GM18517 (cell line): ENCODE data around the gene WDR86.

Experiments used
- ATAC-seq: cut with Tn5 transposase; IDR thresholded peaks from one replicate; pipeline ENCODE4 v1.9.1; 2021; ENCODE audit warnings: mild to moderate bottlenecking, moderate library complexity; ENCODE audit not compliant: unreplicated experiment

WDR86 gene

DNA sequence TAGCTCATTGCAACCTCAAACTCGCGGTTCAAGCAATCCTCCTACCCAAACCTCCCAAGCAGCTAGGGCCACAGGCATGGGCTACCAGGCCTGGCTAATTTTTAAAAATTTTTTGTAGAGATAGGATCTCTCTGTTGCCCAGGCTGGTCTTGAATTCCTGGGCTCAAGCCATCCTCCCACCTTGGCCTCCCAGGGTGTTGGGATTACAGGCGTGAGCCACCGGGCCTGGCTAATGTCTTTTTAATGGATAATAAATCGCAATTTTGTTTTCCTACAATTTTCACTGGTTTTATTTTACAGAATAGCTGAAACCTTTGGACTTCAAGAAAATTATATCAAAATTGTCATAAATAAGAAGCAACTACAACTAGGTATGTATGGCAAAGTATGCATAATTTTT, 57.3 kb downstream of the WDR86 start:
- no peak for ATAC-seq

DNA sequence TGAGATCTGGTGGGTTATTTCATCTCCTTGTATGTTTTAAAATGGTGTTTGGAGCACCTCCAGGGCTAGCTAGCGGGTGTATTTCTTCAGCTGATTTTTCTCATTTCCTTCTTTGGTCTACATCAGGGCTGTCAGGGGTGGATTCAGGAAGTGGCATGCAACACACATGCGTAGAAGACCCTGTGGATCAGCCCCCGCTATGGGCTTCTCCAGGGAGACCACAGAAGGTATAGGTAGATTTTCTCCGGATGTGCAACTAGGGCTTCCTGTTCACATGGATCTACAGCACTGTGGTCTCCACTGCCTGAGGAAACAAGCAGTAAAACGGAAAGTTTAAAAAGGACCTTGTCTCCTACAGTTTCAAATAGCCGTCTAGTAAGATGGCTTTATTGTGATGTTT, 57.9 kb downstream of the WDR86 start:
- ATAC-seq: no peak

DNA sequence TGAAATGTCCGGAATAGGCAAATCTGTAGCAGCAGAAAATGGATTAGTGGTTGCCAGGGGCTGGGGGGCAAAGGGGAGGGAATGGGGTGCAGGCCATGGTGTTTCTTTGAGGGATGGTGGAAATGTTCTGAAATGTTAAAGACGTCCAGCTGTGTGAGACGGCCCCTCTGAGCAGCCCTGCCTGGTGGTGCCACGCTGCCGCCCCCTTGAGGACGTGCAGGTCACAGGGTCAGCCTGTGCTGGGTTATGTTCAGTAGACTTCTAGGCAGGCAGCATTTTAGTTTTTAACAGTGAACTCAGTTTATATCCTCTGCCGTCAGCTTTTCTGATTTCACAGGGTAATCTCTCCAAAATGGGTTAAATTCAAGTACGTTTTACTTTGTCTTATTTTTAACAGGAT, 58.8 kb downstream of the WDR86 start:
- ATAC-seq: no peak

DNA sequence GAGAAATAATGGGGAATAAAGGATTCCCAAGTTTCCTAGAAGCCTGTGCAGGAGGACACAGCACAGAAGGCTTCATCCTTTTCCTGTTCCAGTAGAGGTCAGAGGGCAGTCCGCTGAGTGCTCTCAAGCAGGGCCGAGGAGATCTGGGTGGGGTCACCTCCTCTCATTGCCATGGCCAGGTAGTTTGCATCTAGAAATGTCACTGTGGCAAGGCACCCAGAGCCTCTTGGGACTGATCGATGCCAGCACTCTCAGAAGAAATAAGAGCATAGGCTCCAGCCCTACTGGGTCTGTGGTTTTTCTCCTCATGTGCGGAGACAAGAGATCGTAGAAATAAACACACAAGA, 60.4 kb downstream of the WDR86 start:
- peak; percentile 41 for ATAC-seq

DNA sequence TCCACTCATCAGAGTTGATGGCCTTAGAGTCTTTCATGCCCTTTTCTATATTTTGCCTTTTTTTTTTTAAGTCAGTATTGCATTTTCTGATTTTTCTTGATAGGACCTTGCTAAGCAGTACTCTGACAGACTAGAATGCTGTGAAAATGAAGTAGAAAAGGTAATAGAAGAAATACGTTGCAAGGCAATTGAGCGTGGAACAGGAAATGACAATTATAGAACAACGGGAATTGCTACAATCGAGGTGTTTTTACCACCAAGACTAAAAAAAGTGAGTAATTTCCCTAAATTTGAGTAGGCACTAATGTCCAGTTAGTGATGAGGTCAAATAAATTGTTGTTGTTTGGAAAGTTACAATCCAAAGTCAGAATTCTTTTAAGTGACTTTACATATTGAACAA, 60.9 kb downstream of the WDR86 start:
- no peak for ATAC-seq

DNA sequence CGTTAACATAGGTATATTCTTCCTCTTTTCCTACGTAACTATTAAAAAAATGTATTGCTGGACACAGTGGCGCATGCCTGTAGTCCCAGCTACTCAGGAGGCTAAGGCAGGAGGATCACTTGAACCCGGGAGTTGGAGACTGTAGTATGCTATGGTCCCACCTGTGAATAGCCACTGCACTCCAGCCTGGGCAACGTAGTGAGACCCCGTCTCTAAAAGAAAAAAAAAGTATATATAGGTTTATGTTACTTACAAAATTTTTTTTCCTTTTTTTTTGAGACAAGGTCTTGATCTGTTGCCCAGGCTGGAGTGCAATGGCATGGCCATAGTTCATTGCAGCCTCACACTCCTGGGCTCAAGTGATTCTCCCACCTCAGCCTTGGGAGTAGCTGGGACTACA, 62.6 kb downstream of the WDR86 start:
- ATAC-seq: no peak

DNA sequence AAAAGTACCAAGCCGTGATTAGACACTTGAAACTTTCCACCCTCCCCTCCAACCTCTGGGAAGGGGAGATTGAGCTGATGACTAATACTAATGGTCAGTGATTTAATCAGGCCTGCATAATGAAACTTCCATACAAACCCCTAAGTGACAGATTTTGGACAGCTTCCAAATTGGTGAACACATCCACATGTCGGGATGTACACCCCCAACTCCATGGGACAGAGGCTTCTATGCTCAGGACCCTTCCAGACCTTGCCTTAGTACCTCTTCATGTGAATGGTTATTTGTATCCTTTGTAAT, 63.4 kb downstream of the WDR86 start:
- no peak for ATAC-seq

DNA sequence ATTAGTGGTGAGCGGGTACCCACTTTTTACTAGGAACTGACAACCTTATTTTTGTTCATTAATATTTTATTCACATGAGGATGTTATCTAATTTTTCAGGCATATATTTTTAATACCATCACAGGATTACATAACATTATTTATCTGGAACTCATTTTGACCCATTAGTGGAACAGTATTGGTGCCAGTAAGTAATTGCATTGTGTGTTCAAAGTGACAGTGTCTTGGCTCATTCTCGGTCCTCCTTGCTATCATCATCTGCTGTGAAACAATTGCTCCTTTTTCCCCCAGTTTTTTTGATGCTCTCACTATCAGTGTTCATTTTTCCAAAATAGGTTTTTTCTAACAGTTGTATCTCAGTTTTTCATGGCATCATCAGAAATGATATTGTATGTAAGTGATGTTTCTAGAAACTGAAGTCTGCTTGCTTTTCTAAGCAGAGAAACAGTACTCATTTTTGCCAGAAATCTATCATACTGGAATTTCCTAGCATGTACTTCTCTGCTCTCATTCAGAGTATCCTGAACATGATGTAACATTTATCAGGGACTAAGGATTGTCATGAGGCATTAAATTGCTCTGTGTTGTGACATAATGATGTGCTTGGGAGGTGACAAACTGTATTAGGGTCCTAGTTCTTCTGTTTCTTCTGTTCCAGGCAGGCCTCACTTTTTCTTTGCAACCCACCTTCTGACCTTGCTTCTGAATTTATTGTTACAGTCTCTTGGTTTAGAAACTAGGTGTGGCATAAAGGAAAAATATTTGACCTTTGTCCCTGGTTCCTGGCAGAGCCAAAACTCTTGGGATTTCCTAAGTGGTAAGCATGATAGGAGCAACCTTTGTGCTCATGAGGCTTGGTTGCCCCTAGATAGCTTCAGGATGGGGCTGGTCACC, 64.0 kb downstream of the WDR86 start:
- no peak for ATAC-seq

DNA sequence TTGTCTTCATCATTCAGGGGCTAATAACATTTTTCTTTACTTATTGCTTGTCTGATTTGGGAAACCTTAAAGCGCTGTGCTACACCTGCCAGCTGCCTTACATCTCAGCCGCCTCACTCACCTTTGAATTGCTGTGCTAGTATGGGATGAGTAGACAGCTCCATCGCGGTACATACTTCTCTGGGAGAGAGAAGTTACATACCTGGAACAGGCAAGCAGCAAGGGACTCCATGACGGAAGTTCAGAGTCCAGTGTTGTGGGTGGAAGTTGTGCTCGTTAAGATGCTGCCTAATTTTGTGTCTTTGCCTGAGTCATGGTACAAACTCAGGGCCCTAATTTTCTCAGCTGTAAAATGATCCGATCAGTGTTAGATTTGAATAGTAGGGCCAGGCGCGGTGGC, 66.3 kb downstream of the WDR86 start:
- ATAC-seq: no peak

DNA sequence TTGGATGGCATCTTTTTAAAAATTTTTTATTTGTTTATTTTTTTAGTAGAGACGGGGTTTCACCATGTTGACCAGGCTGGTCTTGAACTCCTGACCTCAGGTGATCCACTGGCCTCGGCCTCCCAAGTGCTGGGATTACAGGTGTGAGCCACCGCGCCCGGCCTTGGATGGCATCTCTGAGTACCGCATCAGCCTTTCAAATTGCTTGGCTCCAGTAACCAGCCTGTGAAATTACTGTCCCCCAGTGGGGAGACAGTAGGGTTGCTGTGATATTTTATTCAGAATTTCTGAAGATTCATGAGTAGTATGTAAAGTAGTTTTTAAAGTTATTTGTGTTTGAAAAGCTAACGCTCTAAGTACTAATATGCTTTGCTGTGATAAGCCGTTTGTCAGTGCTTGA, 67.0 kb downstream of the WDR86 start:
- ATAC-seq: no peak

DNA sequence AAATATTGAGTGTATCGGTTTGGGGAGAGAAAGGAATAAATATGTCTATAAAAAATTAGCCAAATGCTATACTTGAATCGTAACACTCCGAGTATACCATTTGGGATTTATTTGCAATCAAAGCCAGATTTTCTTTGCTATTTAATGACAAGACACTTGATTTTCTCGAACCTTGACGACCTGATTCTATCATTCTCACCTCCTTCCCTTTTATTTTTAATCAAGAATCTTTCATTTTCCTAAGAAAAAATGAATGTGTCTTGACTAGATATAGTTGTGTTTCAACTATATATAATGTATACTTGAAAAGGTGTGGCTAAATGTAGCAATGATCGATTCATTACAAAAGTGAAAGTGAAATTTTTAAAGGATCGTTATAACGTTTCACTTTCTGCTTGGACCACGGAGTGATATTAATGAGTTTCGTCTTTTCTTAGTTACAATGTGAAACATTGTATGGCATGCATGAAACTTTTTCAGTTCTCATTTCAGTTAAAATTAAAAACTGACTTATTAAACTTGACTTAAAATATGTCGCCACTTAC, 67.7 kb downstream of the WDR86 start:
- peak; percentile 63 for ATAC-seq

DNA sequence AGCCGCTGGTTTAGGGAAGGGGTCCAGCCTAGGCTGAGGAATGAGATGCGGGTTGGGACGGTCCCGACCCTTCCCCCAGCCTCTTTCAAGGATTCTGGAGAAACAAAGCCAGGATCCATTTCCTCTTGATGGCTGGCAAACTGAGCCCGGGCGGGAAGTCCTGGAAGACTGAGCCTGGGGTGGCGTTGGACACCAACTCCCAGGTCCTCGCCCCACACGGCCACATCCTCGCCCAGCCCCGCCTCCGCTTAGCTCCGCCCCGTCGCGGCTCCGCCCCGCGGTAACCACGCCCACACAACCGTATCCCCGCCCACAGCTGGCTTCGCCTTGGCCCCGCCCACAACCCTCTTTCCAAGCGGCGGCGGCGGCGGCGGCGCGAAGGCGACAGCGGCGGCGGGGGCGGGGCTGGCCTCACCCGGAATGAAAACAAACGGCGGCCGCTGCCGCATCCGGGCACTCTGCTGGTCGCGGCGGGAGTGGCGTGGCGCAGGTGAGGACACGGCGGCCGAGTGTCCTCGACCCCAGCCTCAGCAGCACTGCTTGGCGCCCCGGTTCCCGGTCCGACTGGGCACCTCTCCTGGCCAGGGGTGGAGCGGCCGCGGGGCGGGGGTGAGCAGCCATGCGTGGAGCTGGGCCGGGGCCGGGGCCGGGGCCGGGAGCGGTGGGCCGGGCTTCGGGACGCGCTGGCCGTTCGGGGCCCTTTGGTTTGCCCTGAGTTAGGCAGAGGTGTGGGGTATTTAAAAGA, 68.3 kb downstream of the WDR86 start, which contains the start of gene NUB1:
Gene NUB1, plus strand, starts transcription at position 456 of the 745 bp plus-strand sequence. CDS start 3,538 bp downstream, outside the sequence.
- ATAC-seq: peak; percentile 45

DNA sequence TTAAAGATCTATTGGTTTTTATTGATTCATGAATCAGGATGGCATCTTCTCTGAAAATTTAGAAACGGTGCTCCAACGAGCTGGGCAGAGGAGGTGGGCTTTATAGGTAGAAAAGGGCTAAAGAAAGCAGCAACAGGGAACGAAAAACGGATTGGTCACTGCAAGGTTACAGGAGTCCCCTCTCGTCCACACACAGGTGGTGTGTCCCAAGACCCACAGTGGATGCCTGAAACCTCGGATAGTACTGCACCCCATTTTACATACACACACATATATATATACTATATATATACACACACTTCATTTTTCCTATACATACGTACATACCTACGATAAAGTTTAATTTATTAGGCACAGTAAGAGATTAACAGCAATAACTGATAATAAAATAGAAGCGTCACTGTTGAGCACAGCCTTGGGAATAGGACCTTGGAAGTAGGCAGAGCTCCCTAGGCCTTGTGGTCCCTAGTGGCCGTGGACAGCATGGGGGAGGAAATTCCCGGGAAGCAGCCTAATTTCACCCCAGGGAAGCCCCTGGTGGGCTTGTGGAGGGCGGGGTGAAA, 69.0 kb downstream of the WDR86 start:
- ATAC-seq: no peak

DNA sequence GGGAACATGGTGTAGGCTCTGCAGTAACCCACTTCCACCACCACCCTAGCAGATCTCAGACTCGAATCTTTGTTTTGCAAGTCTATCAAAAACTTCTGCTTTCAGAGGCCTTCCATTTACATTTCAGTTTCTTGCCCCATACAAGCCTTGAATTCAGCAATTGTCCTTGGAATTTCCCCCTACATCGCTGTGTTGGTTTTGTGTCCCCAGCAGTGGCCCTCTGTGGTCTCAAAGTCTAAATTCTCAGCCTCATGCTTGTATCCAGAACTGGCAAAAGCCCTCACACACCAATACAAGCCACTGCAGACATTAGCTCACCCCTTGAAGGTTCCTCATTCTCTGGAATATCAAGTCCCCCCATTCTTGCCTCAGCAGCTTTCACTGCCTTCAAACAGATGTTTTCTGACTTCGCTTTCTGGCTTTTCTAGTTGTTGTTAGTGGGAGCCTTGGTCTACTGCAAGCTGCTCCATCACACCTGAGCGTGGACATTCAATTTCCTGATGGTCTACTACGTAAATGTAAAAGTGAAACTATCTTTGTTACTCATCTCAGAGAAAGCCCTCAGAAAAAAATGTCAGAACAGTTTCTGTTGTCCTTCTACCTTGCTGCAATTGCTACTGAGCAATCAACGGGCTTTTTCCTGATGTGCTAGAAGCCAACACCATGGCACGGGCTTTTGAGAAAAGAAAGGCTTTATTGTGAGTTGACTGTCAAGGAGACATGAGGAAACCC, 70.0 kb downstream of the WDR86 start:
- ATAC-seq: peak; percentile 53

DNA sequence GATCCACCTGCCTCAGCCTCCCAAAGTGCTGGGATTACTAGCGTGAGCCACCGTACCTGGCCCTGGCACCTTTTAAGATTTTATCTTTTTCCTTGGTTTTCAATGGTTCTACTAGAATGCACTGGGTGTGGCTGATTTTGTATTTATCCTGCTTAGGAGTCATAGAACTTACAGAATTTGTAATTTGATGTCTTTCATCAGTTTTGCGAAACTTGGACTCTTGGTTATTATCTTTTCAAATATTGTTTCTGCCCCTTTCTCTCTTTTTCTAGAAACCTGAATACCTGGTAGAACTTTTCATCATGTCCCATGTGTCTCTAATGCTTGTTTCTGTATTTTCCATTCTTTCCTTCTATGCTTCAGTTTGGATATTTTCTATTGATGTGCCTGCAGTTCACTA, 71.0 kb downstream of the WDR86 start:
- no peak for ATAC-seq

DNA sequence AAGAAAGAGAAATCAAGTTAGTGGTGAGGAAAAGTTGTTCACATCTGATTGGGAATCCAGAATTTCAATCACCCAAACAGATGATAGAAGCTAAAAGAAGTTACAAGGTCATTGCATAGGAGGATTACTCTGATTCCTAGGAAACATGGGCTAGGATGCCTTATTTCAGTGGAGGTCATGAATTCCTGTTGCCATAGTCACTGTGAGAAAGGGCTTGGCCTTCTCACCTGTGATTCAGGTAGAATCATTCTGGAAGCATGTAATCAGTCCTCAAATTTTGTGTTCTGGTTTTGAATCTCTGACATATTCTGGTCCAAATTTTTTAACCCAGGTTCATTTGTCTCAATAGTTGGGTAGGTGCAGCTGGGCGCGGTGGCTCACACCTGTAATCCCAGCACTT, 72.5 kb downstream of the WDR86 start:
- no peak for ATAC-seq

DNA sequence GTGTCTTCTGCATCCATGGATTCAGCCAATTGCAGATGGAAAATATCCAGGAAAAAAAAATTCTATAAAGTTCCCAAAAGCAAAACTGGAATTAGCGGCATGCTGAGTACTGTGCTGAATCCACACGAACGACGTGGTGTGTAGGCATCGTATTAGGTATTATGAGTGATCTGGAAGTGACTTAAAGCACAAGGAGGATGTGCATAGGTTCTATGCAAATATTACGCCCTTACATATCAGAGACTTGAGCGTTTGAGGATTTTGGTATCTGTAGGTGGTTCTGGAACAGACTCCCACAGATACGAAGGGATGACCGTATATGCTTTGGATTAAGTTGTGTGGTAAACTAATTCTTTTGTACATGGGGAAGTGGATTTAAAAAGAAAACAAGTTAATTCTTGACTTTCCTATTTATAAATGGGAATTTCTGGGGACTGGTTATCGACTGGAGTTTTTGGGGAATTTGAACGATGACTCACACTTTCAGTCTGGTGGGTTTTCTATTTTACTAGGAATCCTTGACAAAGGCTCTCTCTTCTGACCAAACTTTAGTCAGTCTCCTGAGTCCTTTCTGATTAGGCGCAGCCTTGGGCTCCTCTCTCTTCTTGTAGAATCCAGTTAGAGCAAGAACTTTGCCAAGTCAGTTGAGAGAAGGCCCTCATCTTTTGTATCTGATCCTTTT, 73.7 kb downstream of the WDR86 start:
- no peak for ATAC-seq

DNA sequence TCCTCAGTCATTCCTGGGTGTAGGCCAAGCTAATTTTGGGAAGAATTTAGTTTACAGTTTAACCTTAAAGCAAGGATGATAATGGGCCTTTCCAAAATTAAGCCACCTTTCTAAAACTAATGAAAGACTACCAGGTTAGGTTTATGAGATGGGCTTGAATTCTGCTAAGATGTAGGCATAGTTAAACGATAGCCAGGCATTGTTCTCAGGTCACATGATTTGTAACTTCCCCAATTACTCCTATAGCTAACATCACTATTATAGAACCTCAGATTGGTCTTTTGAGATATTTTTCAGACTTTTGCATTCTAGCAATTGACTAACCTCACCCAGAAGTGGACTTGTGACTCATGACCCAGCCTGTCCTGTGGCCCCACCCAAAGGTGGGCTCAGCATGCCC, 75.2 kb downstream of the WDR86 start:
- ATAC-seq: no peak
